ENCODE data around the gene POLR1A. TPM values are rescaled to one million over a fixed set of nuclear protein-coding genes. Genes with fewer than 3 reads are reported as not detected.

POLR1A gene
- total and polyA plus RNA-seq, 2 of the 8 experiments (the other 6 are each of a cell fraction or from before 2014, with no cell fraction given) = 8.9 to 58.1 TPM

DNA sequence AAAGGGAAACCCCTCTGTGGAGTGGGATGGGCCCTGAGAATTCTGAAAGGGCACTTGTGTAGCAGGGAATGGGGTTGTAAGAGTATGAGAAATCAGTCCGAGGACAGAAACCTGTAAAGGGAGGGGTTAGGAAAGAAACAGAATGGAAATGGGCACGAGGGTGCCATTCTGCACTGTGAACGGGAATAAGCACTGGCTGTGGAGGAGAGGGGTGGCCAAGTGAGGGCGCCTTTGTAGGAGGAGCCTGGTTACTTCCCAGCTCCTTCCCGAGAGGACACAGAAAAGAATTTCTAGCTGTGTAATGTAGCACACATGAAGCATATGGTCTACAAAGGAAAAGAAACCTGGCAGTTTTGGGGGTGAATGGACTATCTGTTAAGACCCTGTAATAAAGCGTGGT lies 53.4 kb downstream of the POLR1A start:
- Histone ChIP-seq H3K4me3 (ENCODE audit: extremely low read depth in 1 of 4, insufficient read depth in 2 of 4, low read depth in 3 of 4, low read length in 4 of 4) (no peak overlapping the region), H3K56ac (replicated peaks; ENCODE audit: insufficient read length, low read depth, low read length) (no peak overlapping the region), H3K23ac (ENCODE audit: insufficient read length) (no peak overlapping the region), H3K18ac (ENCODE audit: extremely low read depth, low read length) (no peak overlapping the region), H2BK5ac (ENCODE audit: low read depth, low read length) (no peak overlapping the region), H4K8ac (ENCODE audit: extremely low read depth, insufficient read depth, low read length) (no peak overlapping the region), H3K14ac (ENCODE audit: insufficient read length) (no peak overlapping the region), H3K79me2 (ENCODE audit: control insufficient read depth in 1 of 2, insufficient read depth in 2 of 2, low read length in 2 of 2) (no peaks in the 10 kb centered on the region), H3K23me2 (ENCODE audit: low read depth, low read length) (no peaks in the 10 kb centered on the region), H4K91ac (replicated peaks; ENCODE audit: insufficient read length, low read length) (no peak overlapping the region), H3K27ac (ENCODE audit: low read depth, low read length) (no peak overlapping the region), H2BK15ac (ENCODE audit: low read length) (no peak overlapping the region), H3K79me1 (ENCODE audit: low read depth, low read length) (no peaks in the 10 kb centered on the region), H2AFZ (ENCODE audit: low read length) (no peak overlapping the region), H3K4ac (replicated peaks; ENCODE audit: insufficient read length, low read depth, low read length) (no peak overlapping the region), H3K4me1 (replicated peaks in 1 of 4; ENCODE audit: control insufficient read depth in 3 of 4, insufficient read depth in 4 of 4, low read length in 3 of 4) (no peaks in the 10 kb centered on the region), H3K4me2 (ENCODE audit: insufficient read depth in 1 of 2, low read depth in 2 of 2, low read length in 2 of 2) (no peak overlapping the region), H2BK120ac (replicated peaks; ENCODE audit: low read depth, low read length) (no peak overlapping the region), H3K27me3 (replicated peaks in 1 of 4; ENCODE audit: control insufficient read depth in 3 of 4, extremely low read depth in 1 of 4, insufficient read depth in 3 of 4, low read length in 3 of 4) (no peaks in the 10 kb centered on the region), H3K36me3 (ENCODE audit: control insufficient read depth in 2 of 4, insufficient read depth in 4 of 4, low read length in 3 of 4) (peaks cover 28 to 59% (median 45%) of the 10 kb centered on the region in 4 experiments), H3K9me3 (ENCODE audit: insufficient read depth in 2 of 2, low read depth in 1 of 2, low read length in 1 of 2) (no peaks in the 10 kb centered on the region), H2AK5ac (ENCODE audit: low read depth, low read length) (no peak overlapping the region), H2BK12ac (ENCODE audit: low read depth, low read length) (no peak overlapping the region), H4K5ac (ENCODE audit: insufficient read length, low read depth, low read length) (no peak overlapping the region), H3K9ac (replicated peaks in 1 of 4; ENCODE audit: extremely low read depth in 1 of 4, low read depth in 3 of 4, low read length in 3 of 4) (no peak overlapping the region), H2BK20ac (ENCODE audit: low read length) (no peak overlapping the region), H4K20me1 (replicated peaks in 1 of 2; ENCODE audit: control insufficient read depth in 1 of 2, insufficient read depth in 2 of 2, low read length in 2 of 2) (peaks cover 6% of the 10 kb centered on the region in 2 experiments)
- FAIRE-seq (no peak), DNase-seq (ENCODE audit: low read depth in 1 of 2, low spot score in 2 of 2) (no peak)
- WGBS, 2 experiments (ENCODE audit: extremely low coverage in 1 of 2, insufficient coverage in 1 of 2, insufficient read length in 1 of 2, insufficient replicate concordance in 2 of 2, low coverage in 1 of 2, low lambda C conversion rate in 2 of 2, missing lambda C conversion rate in 1 of 2) = 90% methylated on average over 6 of the region's 6 CpGs; no CpG with 5 or more reads in 1 of the 2 experiments
- ChIA-PET POLR2A (ENCODE audit: partially characterized antibody) (interaction anchor here (1.0 to 1.2 kb wide), 2 partner anchors 13 to 105 kb away, joined by 3 read pairs; no protein-coding TSS in a partner anchor), CTCF (ENCODE audit: partially characterized antibody) (interaction anchor here (1.6 kb wide), 1 partner anchor 28 kb away, joined by 8 read pairs; no protein-coding TSS in a partner anchor)
- TF ChIP-seq NANOG (IDR thresholded peaks at IDR 0.05; ENCODE audit: insufficient read depth, low read depth, low read length, poor library complexity, severe bottlenecking) (no peak), BACH1 (IDR thresholded peaks at IDR 0.05; ENCODE audit: low read length) (no peak), PHF8 (conservative IDR thresholded peaks at IDR 0.05; ENCODE audit: low read depth, low read length) (no peak), RFX5 (IDR thresholded peaks at IDR 0.05; ENCODE audit: borderline replicate concordance, low read depth, low read length) (no peak), SP4 (IDR thresholded peaks at IDR 0.05; ENCODE audit: low read length) (no peak), SP1 (IDR thresholded peaks at IDR 0.05; ENCODE audit: low read depth, low read length) (no peak)

All from H1 (cell line).